MCF 10A (cell line): ENCODE results near the gene CNTNAP2. TPM values are rescaled to one million over a fixed set of nuclear protein-coding genes. Genes with fewer than 3 reads are reported as not detected.

ENCODE experiments used
- BruUV-seq: library from RNA; stranded (reverse); fragments of 400-500 nt; replicated peaks from 2 replicates; lab custom pipeline; 2021; lab: Mats Ljungman, UMichigan
- CTCF ChIA-PET: fragments of 300-600 bp; sonication (Branson Sonifier 250); formaldehyde crosslinking; extraction: SDS; loops from one replicate; lab custom pipeline; 2021; ENCODE audit warnings: antibody characterized with exemption, inconsistent platforms; lab: Yijun Ruan, JAX
- POLR2A ChIA-PET: fragments of 300-600, 350-650 bp; sonication (Branson Sonifier 250); formaldehyde crosslinking; extraction: SDS; loops from one replicate; lab custom pipeline; 2020; ENCODE audit warnings: antibody characterized with exemption, inconsistent platforms; lab: Yijun Ruan, JAX
- DNase-seq: peaks from one replicate; pipeline ENCODE4 v3.0.0-alpha.2; 2018; ENCODE audit not compliant: unreplicated experiment
- H3K27ac Mint-ChIP-seq: one replicate; pipeline ENCODE4 v1.8.0; 2022; ENCODE audit warnings: mild to moderate bottlenecking, low read depth, mixed read lengths; ENCODE audit not compliant: unreplicated experiment
- H3K27me3 Mint-ChIP-seq: one replicate; pipeline ENCODE4 v1.8.0; 2022; ENCODE audit warnings: mixed read lengths; ENCODE audit not compliant: insufficient read depth, unreplicated experiment
- H3K36me3 Mint-ChIP-seq: one replicate; pipeline ENCODE4 v1.8.0; 2022; ENCODE audit warnings: mild to moderate bottlenecking, moderate library complexity, mixed read lengths; ENCODE audit not compliant: insufficient read depth, unreplicated experiment
- H3K4me1 Mint-ChIP-seq: one replicate; pipeline ENCODE4 v1.8.0; 2022; ENCODE audit warnings: mixed read lengths; ENCODE audit not compliant: insufficient read depth, unreplicated experiment
- H3K4me3 Mint-ChIP-seq: one replicate; pipeline ENCODE4 v1.8.0; 2022; ENCODE audit warnings: mild to moderate bottlenecking, moderate library complexity, mixed read lengths; ENCODE audit not compliant: unreplicated experiment
- H3K9me3 Mint-ChIP-seq: one replicate; pipeline ENCODE4 v1.8.0; 2022; ENCODE audit warnings: mixed read lengths; ENCODE audit not compliant: unreplicated experiment
- CTCF ChIP-seq: fragments of 200-600 bp; IDR thresholded peaks from one replicate; pipeline ENCODE4 v1.8.0; 2022; ENCODE audit warnings: antibody characterized with exemption, mild to moderate bottlenecking; ENCODE audit not compliant: unreplicated experiment
- intact Hi-C: fragments of 100-400 bp; cut with micrococcal nuclease; formaldehyde crosslinking; loops from 2 replicates; pipeline ENCODE4 v1.14.1; 2022
- total RNA-seq: library from RNA; stranded (reverse); gene quantifications from 2 replicates; pipeline ENCODE4 v1.2.3, GENCODE V29; 2022

The CNTNAP2 gene
- total RNA-seq, 1 experiment from 2014 or later: 1.1 TPM

DNA sequence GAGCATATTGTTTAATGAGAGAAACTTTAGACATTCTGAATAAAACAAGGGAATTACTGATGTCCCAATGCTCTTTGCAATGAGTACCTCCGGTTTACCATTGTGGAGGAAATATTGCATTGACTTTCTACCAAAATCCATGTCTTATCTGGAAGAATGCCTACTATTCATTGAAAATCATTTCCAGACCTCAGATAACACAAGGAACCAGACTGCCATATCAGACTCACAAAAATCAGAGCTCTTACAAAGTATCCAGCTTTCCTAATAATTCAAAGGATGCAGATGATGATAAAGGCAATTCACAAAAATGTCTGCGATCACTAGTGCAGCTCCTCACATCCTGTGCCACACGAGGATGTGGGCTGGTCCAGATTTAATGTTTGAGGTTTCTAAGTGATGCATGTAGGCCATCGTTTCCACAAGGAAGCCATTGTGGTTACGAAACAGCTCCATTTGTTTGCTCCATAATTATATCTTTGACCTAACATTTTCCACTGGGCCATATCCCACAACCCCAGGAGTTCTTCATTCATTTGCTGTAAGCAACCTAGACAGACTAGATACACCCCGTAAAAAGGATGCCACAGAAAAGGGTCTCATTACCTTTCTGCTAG lies 1642.8 kb downstream of the CNTNAP2 start:
- intact Hi-C loops: no loop called here

GRCh38 chr7:147765301-147765700 lies 1648.7 kb downstream of the CNTNAP2 start:
- POLR2A ChIA-PET: no interaction called here
- H3K27ac Mint-ChIP-seq: no peak overlapping the region
- peaks cover 33% of the 10 kb centered on the region for H3K27me3 Mint-ChIP-seq
- no TSS peak for BruUV-seq
- H3K9me3 Mint-ChIP-seq: no peaks in the 10 kb centered on the region
- DNase-seq: no peak
- no peaks in the 10 kb centered on the region for H3K36me3 Mint-ChIP-seq
- H3K4me3 Mint-ChIP-seq: no peak overlapping the region
- H3K4me1 Mint-ChIP-seq: no peaks in the 10 kb centered on the region
- CTCF ChIA-PET: no interaction called here
- TF ChIP-seq CTCF: no peak
- intact Hi-C loops: no loop called here

More for the DNA sequence above, 1642.8 kb downstream of the CNTNAP2 start:
- no peak overlapping the region for H3K27ac Mint-ChIP-seq
- TF ChIP-seq CTCF: no peak
- DNase-seq: no peak
- no peaks in the 10 kb centered on the region for H3K4me1 Mint-ChIP-seq
- H3K9me3 Mint-ChIP-seq: peaks cover 7% of the 10 kb centered on the region
- H3K36me3 Mint-ChIP-seq: no peaks in the 10 kb centered on the region
- ChIA-PET CTCF (no interaction called here), POLR2A (no interaction called here)
- BruUV-seq: no TSS peak
- H3K4me3 Mint-ChIP-seq: no peak overlapping the region
- H3K27me3 Mint-ChIP-seq: peaks cover 28% of the 10 kb centered on the region

DNA sequence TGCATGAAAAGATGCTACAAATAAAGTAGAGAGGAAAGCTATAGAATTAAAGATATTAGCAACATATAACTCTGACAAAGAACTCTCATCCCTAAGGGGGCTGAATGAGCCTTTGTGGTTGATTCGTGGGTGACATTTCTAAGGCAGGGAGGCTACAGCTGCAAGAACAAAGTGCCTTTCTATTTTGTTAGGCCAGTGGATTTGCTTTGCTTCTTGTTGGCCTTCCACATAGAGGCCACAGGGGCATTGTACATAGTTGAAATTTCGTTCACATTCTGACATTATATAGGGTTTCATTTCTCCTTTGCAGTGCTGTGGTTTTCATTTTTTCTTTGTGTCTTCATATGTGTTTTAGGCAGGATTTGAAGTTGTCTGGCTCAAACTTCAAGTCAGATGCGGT lies 1654.7 kb downstream of the CNTNAP2 start:
- no peak for DNase-seq
- peaks cover 45% of the 10 kb centered on the region for H3K27me3 Mint-ChIP-seq
- no peak for TF ChIP-seq CTCF
- no peak overlapping the region for H3K27ac Mint-ChIP-seq
- H3K4me1 Mint-ChIP-seq: no peaks in the 10 kb centered on the region
- no peak overlapping the region for H3K4me3 Mint-ChIP-seq
- CTCF ChIA-PET: interaction anchor here (0.8 kb wide), 1 partner anchor 425 kb away, joined by 4 read pairs; no protein-coding TSS in a partner anchor
- H3K36me3 Mint-ChIP-seq: no peaks in the 10 kb centered on the region
- BruUV-seq: no TSS peak
- H3K9me3 Mint-ChIP-seq: peaks cover 5% of the 10 kb centered on the region
- POLR2A ChIA-PET: no interaction called here
- intact Hi-C loops: no loop called here

DNA sequence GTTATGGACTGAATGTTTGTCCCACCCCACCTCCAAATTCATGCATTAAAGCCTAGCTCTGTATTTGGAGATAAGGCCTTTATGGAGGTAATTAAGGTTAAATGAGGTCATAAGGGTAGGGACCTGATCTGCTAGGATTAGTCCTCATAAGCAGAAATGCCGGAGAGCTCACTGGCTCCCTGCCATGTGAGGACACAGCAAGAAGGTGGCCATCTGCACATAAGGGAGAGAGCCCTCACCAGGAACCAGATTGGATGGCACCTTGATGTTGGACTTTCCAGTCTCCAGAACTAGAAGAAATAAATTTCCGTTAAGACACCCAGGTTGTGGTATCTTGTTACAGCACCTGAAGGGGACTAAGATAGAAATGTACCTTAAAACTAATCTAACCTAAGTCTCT lies 1657.9 kb downstream of the CNTNAP2 start:
- CTCF ChIA-PET: interaction anchor here (0.6 kb wide), 1 partner anchor 167 kb away, joined by 3 read pairs; no protein-coding TSS in a partner anchor
- Mint-ChIP-seq H3K4me3 (no peak overlapping the region), H3K27ac (no peak overlapping the region), H3K36me3 (no peaks in the 10 kb centered on the region), H3K27me3 (peaks cover 34% of the 10 kb centered on the region), H3K9me3 (peaks cover 5% of the 10 kb centered on the region), H3K4me1 (no peaks in the 10 kb centered on the region)
- intact Hi-C loops: no loop called here
- BruUV-seq: no TSS peak
- DNase-seq: no peak
- POLR2A ChIA-PET: no interaction called here
- TF ChIP-seq CTCF: no peak
